Spinal cord (tissue), 10 donors: ENCODE data around the gene TENT5C. TPM values are rescaled to one million over a fixed set of nuclear protein-coding genes. Genes with fewer than 3 reads are reported as not detected.

Source experiments
- DNase-seq, 6 donors: peaks; one replicate each; pipeline versions ENCODE4 v3.0.0 to v3.0.0-alpha.2; 2013 to 2015; ENCODE audit warnings: low spot score in 6 of 6, low read depth in 4 of 6
- H3K27ac ChIP-seq: one replicate; pipeline ENCODE4 v1.5.1; 2013; ENCODE audit warnings: low read depth, low read length, control low read depth
- H3K27me3 ChIP-seq: one replicate; pipeline ENCODE4 v1.6.1; 2013; ENCODE audit warnings: low read length; ENCODE audit not compliant: control insufficient read depth, insufficient read depth
- H3K36me3 ChIP-seq: one replicate; pipeline ENCODE4 v1.6.1; 2013; ENCODE audit warnings: low read length; ENCODE audit not compliant: control insufficient read depth, insufficient read depth
- H3K4me1 ChIP-seq: one replicate; pipeline ENCODE4 v1.6.1; 2013; ENCODE audit warnings: low read length; ENCODE audit not compliant: control insufficient read depth, insufficient read depth
- H3K4me3 ChIP-seq: one replicate; pipeline ENCODE4 v1.5.1; 2013; ENCODE audit warnings: low read depth, low read length, control low read depth
- H3K9me3 ChIP-seq: one replicate; pipeline ENCODE4 v1.6.1; 2013; ENCODE audit warnings: low read length; ENCODE audit not compliant: control insufficient read depth, insufficient read depth
- WGBS: methylation state at CpG from one replicate; pipeline ENCODE4 v1.1.5; 2013; ENCODE audit warnings: missing lambda C conversion rate; ENCODE audit not compliant: insufficient coverage; 5-methylcytosine and 5-hydroxymethylcytosine counted together
- polyA plus RNA-seq, 2 donors: library from polyadenylated mRNA; unstranded; fragments of 120-200 nt; gene quantifications; one replicate each; pipeline ENCODE4 v1.2.1, GENCODE V29; 2013; ENCODE audit not compliant: insufficient read length in 2 of 2
- total RNA-seq, 2 donors: library from RNA; depleted of rRNA in 1 of 2; stranded (reverse); fragments of 120-200 nt in 1 of 2; fragments of >200 nt in 1 of 2; gene quantifications; one replicate each; pipeline versions ENCODE4 v1.2.3 to v1.2.4, GENCODE V29; 2013 to 2014
- donor health status: healthy.

TENT5C gene
- total and polyA plus RNA-seq, 4 donors: 2.0 to 42.1 (median 8.8) TPM

- Histone ChIP-seq H3K27me3 (no peaks in the 10 kb centered on the region), H3K4me3 (no peak overlapping the region), H3K9me3 (no peaks in the 10 kb centered on the region), H3K27ac (no peak overlapping the region), H3K36me3 (no peaks in the 10 kb centered on the region), H3K4me1 (peaks cover 6% of the 10 kb centered on the region)
- WGBS: 75% methylated on average over 8 of the region's 8 CpGs
- DNase-seq: no peak
Measured at GRCh38 chr1:117570988-117571409, 34.8 kb upstream of the TENT5C start.

GRCh38 chr1:117571496-117571895 lies 34.4 kb upstream of the TENT5C start:
- DNase-seq: no peak
- no peaks in the 10 kb centered on the region for H3K36me3 ChIP-seq

GRCh38 chr1:117572546-117572945 lies 33.3 kb upstream of the TENT5C start:
- no peak overlapping the region for H3K27ac ChIP-seq
- no peaks in the 10 kb centered on the region for H3K9me3 ChIP-seq
- DNase-seq: no peak
- no peaks in the 10 kb centered on the region for H3K27me3 ChIP-seq
- 100% methylated on average over 1 of the region's 4 CpGs for WGBS
- no peak overlapping the region for H3K4me3 ChIP-seq
- H3K36me3 ChIP-seq: no peaks in the 10 kb centered on the region
- H3K4me1 ChIP-seq: peaks cover 6% of the 10 kb centered on the region

More at GRCh38 chr1:117571496-117571895, 34.4 kb upstream of the TENT5C start:
- Histone ChIP-seq H3K4me1 (peaks cover 6% of the 10 kb centered on the region), H3K9me3 (no peaks in the 10 kb centered on the region), H3K27ac (no peak overlapping the region), H3K27me3 (no peaks in the 10 kb centered on the region), H3K4me3 (no peak overlapping the region)
- WGBS: 97% methylated on average over 3 of the region's 5 CpGs

GRCh38 chr1:117573386-117574023 lies 32.3 kb upstream of the TENT5C start:
- no peak for DNase-seq
- Histone ChIP-seq H3K36me3 (no peaks in the 10 kb centered on the region), H3K4me3 (no peak overlapping the region), H3K4me1 (peaks cover 6% of the 10 kb centered on the region), H3K27me3 (no peaks in the 10 kb centered on the region), H3K9me3 (no peaks in the 10 kb centered on the region), H3K27ac (no peak overlapping the region)
- 73% methylated on average over 10 of the region's 10 CpGs for WGBS

GRCh38 chr1:117574161-117574835 lies 31.6 kb upstream of the TENT5C start:
- no peak overlapping the region for H3K27ac ChIP-seq
- DNase-seq: no peak
- WGBS: 69% methylated on average over 4 of the region's 5 CpGs
- H3K9me3 ChIP-seq: no peaks in the 10 kb centered on the region
- H3K4me3 ChIP-seq: no peak overlapping the region
- no peaks in the 10 kb centered on the region for H3K36me3 ChIP-seq
- H3K4me1 ChIP-seq: peaks cover 6% of the 10 kb centered on the region
- H3K27me3 ChIP-seq: no peaks in the 10 kb centered on the region

GRCh38 chr1:117575586-117576225 lies 30.1 kb upstream of the TENT5C start:
- DNase-seq: no peak
- Histone ChIP-seq H3K36me3 (no peaks in the 10 kb centered on the region), H3K27me3 (no peaks in the 10 kb centered on the region), H3K4me3 (no peak overlapping the region), H3K4me1 (peaks cover 6% of the 10 kb centered on the region), H3K27ac (no peak overlapping the region), H3K9me3 (no peaks in the 10 kb centered on the region)
- WGBS: 81% methylated on average over 7 of the region's 8 CpGs

GRCh38 chr1:117576236-117576635 lies 29.6 kb upstream of the TENT5C start:
- H3K4me3 ChIP-seq: no peak overlapping the region
- H3K9me3 ChIP-seq: no peaks in the 10 kb centered on the region
- 100% methylated on average over 1 of the region's 3 CpGs for WGBS
- H3K4me1 ChIP-seq: peaks cover 6% of the 10 kb centered on the region
- no peak for DNase-seq
- no peaks in the 10 kb centered on the region for H3K27me3 ChIP-seq
- no peaks in the 10 kb centered on the region for H3K36me3 ChIP-seq
- H3K27ac ChIP-seq: no peak overlapping the region

- H3K4me1 ChIP-seq: peaks cover 6% of the 10 kb centered on the region
- DNase-seq: no peak
- H3K27me3 ChIP-seq: no peaks in the 10 kb centered on the region
- no peaks in the 10 kb centered on the region for H3K36me3 ChIP-seq
- no peak overlapping the region for H3K27ac ChIP-seq
- 88% methylated on average over 1 of the region's 2 CpGs for WGBS
- no peaks in the 10 kb centered on the region for H3K9me3 ChIP-seq
- no peak overlapping the region for H3K4me3 ChIP-seq
Measured at GRCh38 chr1:117577191-117577885, 28.5 kb upstream of the TENT5C start.

- WGBS: 100% methylated on average over 1 of the region's 4 CpGs
- no peak for DNase-seq
- Histone ChIP-seq H3K4me1 (peaks cover 10% of the 10 kb centered on the region), H3K36me3 (no peaks in the 10 kb centered on the region), H3K9me3 (no peaks in the 10 kb centered on the region), H3K27ac (no peak overlapping the region), H3K27me3 (no peaks in the 10 kb centered on the region), H3K4me3 (no peak overlapping the region)
Measured at GRCh38 chr1:117578466-117578865, 27.4 kb upstream of the TENT5C start.
